ENCODE data around the gene FAF1.

FAF1 gene

DNA sequence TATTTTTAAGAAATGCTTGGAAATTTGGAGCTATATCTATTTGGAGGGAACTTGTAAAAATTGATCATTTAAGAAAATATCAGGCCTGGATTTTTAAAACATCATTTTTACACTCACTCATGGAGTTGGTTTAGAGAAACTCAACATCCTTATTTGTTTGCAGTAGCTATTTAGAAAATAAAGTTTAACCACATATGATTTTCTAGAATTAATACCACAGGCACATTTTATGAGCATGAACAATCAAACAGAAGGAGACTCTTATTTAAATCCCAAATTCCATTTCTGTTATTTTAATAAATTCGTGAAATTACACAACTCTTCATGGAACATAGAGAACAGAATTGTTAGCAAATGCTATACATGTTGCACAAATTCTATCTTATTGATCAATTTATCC lies 13.2 kb upstream of the FAF1 start:
- no peak overlapping the region for H3K27ac Mint-ChIP-seq
- no peaks in the 10 kb centered on the region for H3K9me3 Mint-ChIP-seq (ENCODE audit: low read depth)
- H3K36me3 Mint-ChIP-seq, result no peaks in the 10 kb centered on the region
- H3K27me3 Mint-ChIP-seq, result peaks cover 22% of the 10 kb centered on the region
- H3K4me1 Mint-ChIP-seq (ENCODE audit: low read depth), result peaks cover 32% of the 10 kb centered on the region
- no peak overlapping the region for H3K4me3 Mint-ChIP-seq

- Mint-ChIP-seq H3K27me3 (peaks cover 22% of the 10 kb centered on the region), H3K27ac (no peak overlapping the region), H3K9me3 (ENCODE audit: low read depth) (no peaks in the 10 kb centered on the region), H3K36me3 (no peaks in the 10 kb centered on the region), H3K4me3 (no peak overlapping the region), H3K4me1 (ENCODE audit: low read depth) (peaks cover 33% of the 10 kb centered on the region)
These were observed 12.7 kb upstream of the FAF1 start for GRCh38 chr1:50972766-50973165.

DNA sequence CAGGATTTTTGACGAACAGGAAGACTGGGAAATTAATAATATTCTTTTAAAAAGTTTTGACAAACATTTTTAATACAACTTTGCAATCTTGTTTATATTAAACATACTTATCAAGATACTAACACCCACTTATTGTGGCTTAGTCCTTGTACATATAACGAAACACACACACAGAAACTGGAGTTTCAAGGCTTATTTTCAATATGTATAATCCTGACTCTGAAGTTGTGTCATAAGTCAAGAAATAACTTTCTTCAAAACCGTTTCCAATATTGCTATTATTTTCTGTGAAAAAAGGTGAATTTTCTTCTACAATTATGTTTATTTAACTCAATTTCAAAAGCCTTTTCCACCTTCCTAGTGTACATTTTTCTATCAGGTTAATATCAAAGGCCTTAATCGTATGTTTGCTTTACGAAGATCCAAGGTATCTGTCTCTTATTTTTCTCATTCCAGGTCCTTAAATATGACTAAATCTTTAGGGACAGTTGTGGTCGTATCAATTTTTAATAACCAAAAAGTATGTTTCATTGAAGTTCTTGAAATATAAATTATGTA lies 11.8 kb upstream of the FAF1 start:
- no peak overlapping the region for H3K27ac Mint-ChIP-seq
- H3K4me3 Mint-ChIP-seq, result no peak overlapping the region
- H3K27me3 Mint-ChIP-seq, result peaks cover 20% of the 10 kb centered on the region
- no peaks in the 10 kb centered on the region for H3K9me3 Mint-ChIP-seq (ENCODE audit: low read depth)
- H3K36me3 Mint-ChIP-seq, result no peaks in the 10 kb centered on the region
- H3K4me1 Mint-ChIP-seq (ENCODE audit: low read depth), result peaks cover 36% of the 10 kb centered on the region

DNA sequence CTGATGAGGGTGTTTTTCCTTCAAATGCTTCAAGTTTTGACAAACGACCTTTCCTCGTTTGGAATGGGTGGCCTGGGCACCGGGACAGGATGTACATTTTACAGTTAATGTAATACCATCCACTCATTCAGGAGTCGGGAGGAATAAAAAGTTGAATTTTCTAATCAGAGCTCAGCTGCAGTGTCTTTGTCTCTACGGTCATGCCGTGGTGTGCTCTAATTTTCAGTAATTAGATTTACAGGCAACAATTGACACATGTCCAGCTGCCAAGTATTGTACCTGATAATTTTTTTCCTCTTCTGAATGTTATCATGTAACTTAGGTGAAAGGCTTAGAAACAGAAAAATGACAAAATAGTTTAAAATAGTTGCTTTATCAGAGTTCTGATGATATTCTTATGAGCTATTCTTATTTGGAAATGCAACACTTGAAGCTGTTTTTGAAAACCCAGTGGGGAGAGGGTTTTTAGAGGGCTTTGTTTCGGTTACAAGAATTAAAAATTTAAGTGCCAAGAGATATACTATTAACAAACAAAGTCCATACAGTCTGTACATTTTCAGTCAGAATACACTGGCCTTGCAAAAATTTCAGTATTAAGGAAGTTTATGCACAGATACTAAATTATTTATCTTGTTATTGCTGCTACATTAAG lies 11.0 kb upstream of the FAF1 start:
- no peaks in the 10 kb centered on the region for H3K36me3 Mint-ChIP-seq
- peak overlapping the region; percentile 98 for H3K4me3 Mint-ChIP-seq
- peaks cover 28% of the 10 kb centered on the region for H3K4me1 Mint-ChIP-seq (ENCODE audit: low read depth)
- H3K27ac Mint-ChIP-seq, result no peak overlapping the region
- H3K27me3 Mint-ChIP-seq, result peaks cover 13% of the 10 kb centered on the region
- no peaks in the 10 kb centered on the region for H3K9me3 Mint-ChIP-seq (ENCODE audit: low read depth)

GRCh38 chr1:50970509-50970887 lies 10.4 kb upstream of the FAF1 start:
- H3K27ac Mint-ChIP-seq, result peak overlapping the region; percentile 28
- peak overlapping the region; percentile 98 for H3K4me3 Mint-ChIP-seq
- no peaks in the 10 kb centered on the region for H3K9me3 Mint-ChIP-seq (ENCODE audit: low read depth)
- no peaks in the 10 kb centered on the region for H3K36me3 Mint-ChIP-seq
- peaks cover 27% of the 10 kb centered on the region for H3K4me1 Mint-ChIP-seq (ENCODE audit: low read depth)
- H3K27me3 Mint-ChIP-seq, result peaks cover 12% of the 10 kb centered on the region

GRCh38 chr1:50969611-50970508 lies 9.8 kb upstream of the FAF1 start, which contains the start of gene CDKN2C:
CDKN2C (plus strand) TSS chr1:50970245; CDS start chr1:50970369, 124 bp downstream.
- Mint-ChIP-seq H3K4me1 (ENCODE audit: low read depth) (peaks cover 27% of the 10 kb centered on the region), H3K36me3 (no peaks in the 10 kb centered on the region), H3K27me3 (peaks cover 10% of the 10 kb centered on the region), H3K4me3 (peak within 1 kb of the TSS; percentile 98), H3K27ac (peak within 1 kb of the TSS; percentile 89), H3K9me3 (ENCODE audit: low read depth) (no peaks in the 10 kb centered on the region)

- Mint-ChIP-seq H3K27ac (peak overlapping the region; percentile 66), H3K4me1 (ENCODE audit: low read depth) (peaks cover 27% of the 10 kb centered on the region), H3K4me3 (peak overlapping the region; percentile 98), H3K27me3 (peaks cover 6% of the 10 kb centered on the region), H3K36me3 (no peaks in the 10 kb centered on the region), H3K9me3 (ENCODE audit: low read depth) (no peaks in the 10 kb centered on the region)
These were observed 8.9 kb upstream of the FAF1 start for GRCh38 chr1:50968821-50969610.

DNA sequence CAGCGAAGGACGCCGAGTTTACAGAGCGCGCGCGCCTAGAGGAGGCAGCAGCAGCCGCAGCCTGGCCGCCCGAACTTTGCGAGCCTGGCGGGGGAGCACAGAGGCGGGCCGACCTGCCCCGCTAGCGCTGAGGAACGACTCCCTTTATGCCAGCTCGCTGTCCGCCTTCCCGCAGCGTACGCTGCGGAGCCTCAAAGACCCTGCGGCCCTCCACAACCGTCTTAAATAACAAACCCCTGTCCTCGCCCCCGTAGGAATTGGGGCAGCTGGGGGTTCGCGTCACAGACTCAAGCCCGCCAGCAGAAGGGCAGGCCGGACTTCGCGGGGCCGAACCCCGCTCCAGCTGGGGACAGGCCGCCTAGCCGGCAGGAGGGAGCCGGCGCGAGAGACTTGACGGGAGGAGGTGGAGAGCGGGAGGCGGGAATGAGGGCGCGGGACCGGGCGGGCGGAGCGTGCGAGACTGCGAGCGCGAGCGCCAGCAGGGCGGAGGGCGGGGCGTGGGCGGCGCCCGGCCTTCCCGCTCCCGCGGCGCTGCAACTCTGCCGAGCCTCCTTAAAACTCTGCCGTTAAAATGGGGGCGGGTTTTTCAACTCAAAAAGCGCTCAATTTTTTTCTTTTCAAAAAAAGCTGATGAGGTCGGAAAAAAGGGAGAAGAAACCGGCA lies 8.2 kb upstream of the FAF1 start:
- peak overlapping the region; percentile 96 for H3K4me3 Mint-ChIP-seq
- H3K9me3 Mint-ChIP-seq (ENCODE audit: low read depth), result no peaks in the 10 kb centered on the region
- no peaks in the 10 kb centered on the region for H3K36me3 Mint-ChIP-seq
- H3K27me3 Mint-ChIP-seq, result peaks cover 4% of the 10 kb centered on the region
- H3K4me1 Mint-ChIP-seq (ENCODE audit: low read depth), result peaks cover 27% of the 10 kb centered on the region
- H3K27ac Mint-ChIP-seq, result peak overlapping the region; percentile 68

DNA sequence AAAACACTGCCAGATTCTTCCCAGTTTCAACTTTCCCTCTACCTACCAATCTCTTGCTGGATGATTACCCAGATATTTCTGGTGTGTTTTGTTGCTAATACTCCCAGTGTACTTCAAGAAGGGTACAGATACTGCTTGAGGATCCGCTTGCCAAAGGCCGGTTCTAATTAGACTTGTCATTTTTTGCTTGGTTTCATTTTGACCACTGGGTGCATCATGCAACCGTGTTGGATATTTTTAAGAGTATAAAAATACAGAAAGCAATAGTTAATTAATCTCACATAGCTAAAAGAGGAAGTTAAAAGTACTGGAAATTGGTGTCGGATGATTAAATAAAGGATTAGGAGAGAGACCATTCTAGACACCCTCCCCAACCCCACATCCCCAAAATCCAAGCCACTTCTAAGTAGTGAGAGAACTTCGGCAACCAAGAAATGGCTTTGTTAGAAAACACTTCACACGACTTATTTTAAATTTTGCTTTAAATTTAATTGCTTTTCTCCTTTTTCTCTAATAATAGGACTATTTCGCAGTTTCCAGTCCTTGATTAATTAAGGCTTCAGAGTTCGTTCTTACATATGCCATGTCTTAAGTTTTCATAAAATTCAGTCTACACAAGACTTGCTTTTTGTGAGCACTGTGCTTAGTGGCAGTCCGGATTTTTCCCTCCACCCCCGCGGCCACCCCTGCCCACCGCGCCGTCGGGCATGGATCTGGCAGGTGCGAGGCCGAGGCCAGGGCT lies 7.5 kb upstream of the FAF1 start:
- Mint-ChIP-seq H3K4me1 (ENCODE audit: low read depth) (peaks cover 27% of the 10 kb centered on the region), H3K27ac (no peak overlapping the region), H3K9me3 (ENCODE audit: low read depth) (no peaks in the 10 kb centered on the region), H3K4me3 (peak overlapping the region; percentile 96), H3K27me3 (peaks cover 4% of the 10 kb centered on the region), H3K36me3 (no peaks in the 10 kb centered on the region)

GRCh38 chr1:50966991-50967390 lies 6.9 kb upstream of the FAF1 start:
- H3K4me3 Mint-ChIP-seq, result no peak overlapping the region
- H3K4me1 Mint-ChIP-seq (ENCODE audit: low read depth), result peaks cover 25% of the 10 kb centered on the region
- H3K36me3 Mint-ChIP-seq, result no peaks in the 10 kb centered on the region
- H3K27me3 Mint-ChIP-seq, result peaks cover 4% of the 10 kb centered on the region
- no peaks in the 10 kb centered on the region for H3K9me3 Mint-ChIP-seq (ENCODE audit: low read depth)
- no peak overlapping the region for H3K27ac Mint-ChIP-seq

DNA sequence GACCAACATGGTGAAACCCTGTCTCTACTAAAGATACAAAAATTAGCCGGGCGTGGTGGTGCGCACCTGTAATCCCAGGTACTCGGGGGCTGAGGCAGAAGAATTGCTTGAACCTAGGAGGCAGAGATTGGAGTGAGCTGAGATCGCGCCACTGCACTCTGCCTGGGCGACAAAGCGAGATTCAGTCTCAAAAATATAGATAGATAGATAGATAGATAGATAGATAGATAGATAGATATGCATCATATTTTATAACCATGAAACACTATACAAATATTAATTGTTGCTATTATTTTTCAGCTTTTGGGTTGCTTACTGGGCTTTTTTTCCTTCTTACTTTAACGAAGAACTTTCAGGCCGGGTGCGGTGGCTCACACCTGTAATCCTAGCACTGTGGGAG lies 4.8 kb upstream of the FAF1 start:
- Mint-ChIP-seq H3K27ac (no peak overlapping the region), H3K27me3 (no peaks in the 10 kb centered on the region), H3K4me1 (ENCODE audit: low read depth) (peaks cover 15% of the 10 kb centered on the region), H3K4me3 (no peak overlapping the region), H3K9me3 (ENCODE audit: low read depth) (no peaks in the 10 kb centered on the region), H3K36me3 (no peaks in the 10 kb centered on the region)

DNA sequence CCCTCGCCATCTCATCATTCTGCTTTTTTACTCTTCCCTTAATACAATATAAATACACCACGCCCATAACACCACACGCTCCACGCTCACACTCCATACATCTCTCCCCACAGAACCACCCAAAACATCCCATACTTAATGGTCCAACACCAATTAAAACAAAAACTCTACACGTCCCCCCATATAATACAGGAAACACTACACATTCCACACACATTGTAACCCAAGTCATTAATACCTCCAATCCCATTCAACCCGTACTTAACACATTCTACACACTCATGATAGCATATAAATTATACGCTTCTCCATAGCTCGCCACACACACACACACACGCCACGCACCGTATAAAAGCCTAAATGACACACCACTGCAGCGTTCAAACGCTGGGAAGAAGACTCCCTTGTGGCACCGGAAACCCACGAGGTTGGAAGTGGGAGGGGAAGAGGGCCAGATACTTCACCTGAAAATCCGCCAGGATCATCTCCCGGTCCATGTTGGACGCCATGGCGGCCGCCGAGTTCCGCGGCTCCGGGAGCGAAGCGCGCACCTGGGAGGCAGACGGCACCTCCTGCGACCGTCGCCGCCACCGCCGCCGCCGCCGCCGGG lies 659 bp downstream of the FAF1 start:
- Mint-ChIP-seq H3K4me3 (peak overlapping the region; percentile 91), H3K27me3 (no peaks in the 10 kb centered on the region), H3K9me3 (ENCODE audit: low read depth) (no peaks in the 10 kb centered on the region), H3K27ac (peak overlapping the region; percentile 90), H3K36me3 (no peaks in the 10 kb centered on the region), H3K4me1 (ENCODE audit: low read depth) (peaks cover 34% of the 10 kb centered on the region)

GRCh38 chr1:50955116-50955515 lies 5.0 kb downstream of the FAF1 start:
- no peaks in the 10 kb centered on the region for H3K27me3 Mint-ChIP-seq
- no peaks in the 10 kb centered on the region for H3K36me3 Mint-ChIP-seq
- no peak overlapping the region for H3K4me3 Mint-ChIP-seq
- H3K9me3 Mint-ChIP-seq (ENCODE audit: low read depth), result no peaks in the 10 kb centered on the region
- peak overlapping the region; percentile 16 for H3K27ac Mint-ChIP-seq
- peaks cover 34% of the 10 kb centered on the region for H3K4me1 Mint-ChIP-seq (ENCODE audit: low read depth)
